H1 (cell line): Measurements from ENCODE around the gene FAM186B. TPM values are rescaled to one million over a fixed set of nuclear protein-coding genes. Genes with fewer than 3 reads are reported as not detected.

Source experiments
- CTCF ChIP-seq, 3 experiments: IDR thresholded peaks; 1 replicate in 2 of 3; 2 replicates in 1 of 3; pipeline versions ENCODE4 v1.5.1 to v1.6.1; 2011; ENCODE audit warnings: low read length in 3 of 3, mild to moderate bottlenecking in 3 of 3, inconsistent platforms in 2 of 3, low read depth in 1 of 3, moderate library complexity in 1 of 3; ENCODE audit not compliant: insufficient read depth in 1 of 3; ENCODE audit errors: control extremely low read depth in 1 of 3
- RBBP5 ChIP-seq: IDR thresholded peaks from 2 replicates; pipeline ENCODE4 v1.7.1; 2012; ENCODE audit warnings: low read depth, mild to moderate bottlenecking, inconsistent platforms, low read length, moderate library complexity, borderline replicate concordance
- RFX5 ChIP-seq: IDR thresholded peaks from 2 replicates; pipeline ENCODE4 v1.6.1; 2011; ENCODE audit warnings: low read depth, low read length, improper control_type of control experiment, borderline replicate concordance
- TBP ChIP-seq: IDR thresholded peaks from 2 replicates; pipeline ENCODE4 v1.6.1; 2011; ENCODE audit warnings: low read depth, low read length, improper control_type of control experiment
- TCF12 ChIP-seq: IDR thresholded peaks from 2 replicates; pipeline ENCODE4 v1.6.1; 2011; ENCODE audit warnings: low read depth, mild to moderate bottlenecking, low read length
- TEAD4 ChIP-seq: IDR thresholded peaks from 2 replicates; pipeline ENCODE4 v1.6.1; 2012; ENCODE audit warnings: low read depth, low read length, inconsistent platforms, mixed read lengths
- polyA plus RNA-seq, 7 experiments: library from polyadenylated mRNA; depleted of rRNA in 3 of 7; stranded (reverse) in 5 of 7; unstranded in 2 of 7; fragments of >200 nt in 5 of 7; fragments of 200-250 nt in 2 of 7; gene quantifications; 1 replicate in 5 of 7; 2 replicates in 1 of 7; 4 replicates in 1 of 7; pipeline versions ENCODE4 v1.2.1 to v1.2.3, GENCODE V29; 2011 to 2013; ENCODE audit warnings: missing spikeins in 2 of 7, mixed read lengths in 2 of 7
- total RNA-seq: library from RNA; stranded (reverse); fragmentation: NEBNext Ultra II Directional; extraction: Animal tissue kit (Norgen Biotek cat#: 25700); gene quantifications from 2 replicates; pipeline ENCODE4 v1.2.1, GENCODE V29; 2021

The FAM186B gene
- total and polyA plus RNA-seq, 2 of the 8 experiments (the other 6 are each of a cell fraction or from before 2014, with no cell fraction given) = 0.12 to 0.73 TPM

- TF ChIP-seq CTCF (IDR thresholded peaks at IDR 0.05; ENCODE audit: control extremely low read depth in 1 of 3, insufficient read depth in 1 of 3, low read depth in 1 of 3, low read length in 3 of 3) (peak; percentile 74 to 97 (median 94)), TCF12 (0 out of 2 replicates have a peak, but pooled peaks have one; percentile 17), TEAD4 (peak; percentile 66; the same call in 1 of the 2 replicates), RBBP5 (no peak), RFX5 (no peak), TBP (0 out of 2 replicates have a peak, but pooled peaks have one; percentile 20)
These were observed 24.6 kb downstream of the FAM186B start (continued) for GRCh38 chr12:49580572-49581535.
